Endothelial cell of umbilical vein (primary cell): ENCODE results near the gene BMPR1A. TPM values are rescaled to one million over a fixed set of nuclear protein-coding genes. Genes with fewer than 3 reads are reported as not detected.

ENCODE experiments used
- BruUV-seq: library from RNA; stranded (reverse); fragments of 400-500 nt; replicated peaks from 2 replicates; lab custom pipeline; 2021; lab: Mats Ljungman, UMichigan
- CTCF ChIA-PET: fragments of 300-600, 350-600 bp; sonication (Branson Sonifier 250); formaldehyde crosslinking; loops from one replicate; lab custom pipeline; 2021; ENCODE audit warnings: antibody characterized with exemption, inconsistent platforms; lab: Charles Lee
- POLR2A ChIA-PET: fragments of 300-600, 350-600 bp; sonication (Branson Sonifier 250); formaldehyde crosslinking; loops from one replicate; lab custom pipeline; 2021; ENCODE audit warnings: antibody characterized with exemption, inconsistent platforms; lab: Charles Lee
- DNase-seq: peaks from one replicate; pipeline ENCODE4 v3.0.0-alpha.2; 2011; ENCODE audit warnings: low read depth, low spot score
- FAIRE-seq: peaks from 2 replicates; lab custom pipeline; 2011; peaks lifted over from hg19 to GRCh38; lab: Jason Lieb, UNC
- H2AFZ ChIP-seq: 2 replicates; pipeline ENCODE4 v1.6.0; 2012; ENCODE audit warnings: low read depth, low read length, control low read depth, inconsistent platforms
- H3K27ac ChIP-seq: 2 replicates; pipeline ENCODE4 v1.5.1; 2011; ENCODE audit warnings: low read depth, mild to moderate bottlenecking, control low read depth, low read length, moderate library complexity; ENCODE audit not compliant: insufficient read depth
- H3K27me3 ChIP-seq, 2 experiments: 2 replicates each; pipeline versions ENCODE4 v1.6.0 to v1.6.1; 2011; ENCODE audit warnings: low read length in 2 of 2, mixed read lengths in 1 of 2; ENCODE audit not compliant: control insufficient read depth in 2 of 2, insufficient read depth in 2 of 2
- H3K36me3 ChIP-seq, 2 experiments: 2 replicates in 1 of 2; 3 replicates in 1 of 2; pipeline ENCODE4 v1.5.1; 2011; ENCODE audit warnings: low read length in 2 of 2, mild to moderate bottlenecking in 1 of 2, moderate library complexity in 1 of 2; ENCODE audit not compliant: control insufficient read depth in 2 of 2, insufficient read depth in 2 of 2; ENCODE audit errors: extremely low read depth in 1 of 2
- H3K4me1 ChIP-seq: 3 replicates; pipeline ENCODE4 v1.5.1; 2011; ENCODE audit warnings: mild to moderate bottlenecking, low read length; ENCODE audit not compliant: control insufficient read depth, insufficient read depth; ENCODE audit errors: extremely low read depth
- H3K4me2 ChIP-seq: 2 replicates; pipeline ENCODE4 v1.6.1; 2011; ENCODE audit warnings: low read length, control low read depth, mixed read lengths; ENCODE audit not compliant: insufficient read depth
- H3K4me3 ChIP-seq, 3 experiments: fragments of 200-600 bp in 1 of 3; sonication (generic), shearing (Covaris generic) in 1 of 3; replicated peaks in 1 of 3; 2 replicates each; pipeline ENCODE4 v1.5.1; 2011 to 2016; ENCODE audit warnings: control low read depth in 3 of 3, low read length in 3 of 3, mild to moderate bottlenecking in 2 of 3, inconsistent platforms in 1 of 3, low read depth in 1 of 3, moderate library complexity in 1 of 3; ENCODE audit not compliant: insufficient read depth in 1 of 3
- H3K79me2 ChIP-seq: 2 replicates; pipeline ENCODE4 v1.6.0; 2012; ENCODE audit warnings: low read length, inconsistent platforms; ENCODE audit not compliant: control insufficient read depth, insufficient read depth
- H3K9ac ChIP-seq: replicated peaks from 2 replicates; pipeline ENCODE3; 2011; ENCODE audit warnings: low read length, control low read depth; ENCODE audit not compliant: insufficient read depth; ENCODE audit errors: extremely low read depth
- H3K9me1 ChIP-seq: replicated peaks from 3 replicates; pipeline ENCODE4 v1.6.0; 2011; ENCODE audit warnings: mild to moderate bottlenecking, low read length; ENCODE audit not compliant: control insufficient read depth, insufficient read depth; ENCODE audit errors: extremely low read depth
- H3K9me3 ChIP-seq: replicated peaks from 2 replicates; pipeline ENCODE4 v1.5.1; 2012; ENCODE audit warnings: low read length, inconsistent platforms; ENCODE audit not compliant: control insufficient read depth, insufficient read depth
- H4K20me1 ChIP-seq: replicated peaks from 2 replicates; pipeline ENCODE3; 2011; ENCODE audit warnings: mild to moderate bottlenecking, low read length; ENCODE audit not compliant: control insufficient read depth, insufficient read depth; ENCODE audit errors: extremely low read depth
- EZH2 ChIP-seq: IDR thresholded peaks from 2 replicates; pipeline ENCODE4 v1.6.1; 2012; ENCODE audit warnings: borderline replicate concordance, low read depth, mild to moderate bottlenecking, moderate library complexity, low read length, inconsistent platforms; ENCODE audit not compliant: severe bottlenecking
- FOS ChIP-seq: IDR thresholded peaks from 2 replicates; pipeline ENCODE4 v1.6.1; 2011; ENCODE audit warnings: mild to moderate bottlenecking, low read length, moderate library complexity, borderline replicate concordance; ENCODE audit not compliant: insufficient read depth
- GATA2 ChIP-seq: IDR thresholded peaks from 2 replicates; pipeline ENCODE4 v1.7.0; 2011; ENCODE audit warnings: low read depth, mild to moderate bottlenecking, moderate library complexity, mixed read lengths, low read length; ENCODE audit not compliant: insufficient read length, insufficient read depth
- JUN ChIP-seq: IDR thresholded peaks from 2 replicates; pipeline ENCODE4 v1.6.1; 2011; ENCODE audit warnings: borderline replicate concordance, low read depth; ENCODE audit not compliant: insufficient read length, insufficient read depth
- MYC ChIP-seq: IDR thresholded peaks from one replicate; pipeline ENCODE4 v1.6.1; 2011; ENCODE audit warnings: mild to moderate bottlenecking, low read depth, low read length
- POLR2A ChIP-seq: IDR thresholded peaks from 2 replicates; pipeline ENCODE4 v1.6.1; 2012; ENCODE audit warnings: low read depth, mild to moderate bottlenecking, control low read depth, low read length
- dilution Hi-C: fragments of 300-500 bp; cut with MboI; formaldehyde crosslinking; loops from one replicate; pipeline ENCODE4 v1.15.0; 2019; ENCODE audit warnings: low sequenced_read_pairs; ENCODE audit not compliant: extremely low pct_ligation_motif_present
- intact Hi-C: fragments of 100-400 bp; cut with micrococcal nuclease; formaldehyde crosslinking; loops from one replicate; pipeline ENCODE4 v1.10.0; 2022
- polyA plus RNA-seq, 4 experiments: library from polyadenylated mRNA; depleted of rRNA in 3 of 4; stranded (reverse) in 3 of 4; unstranded in 1 of 4; fragments of >200 nt; gene quantifications; 2 replicates each; pipeline versions ENCODE4 v1.2.1 to v1.2.3, GENCODE V29; 2011 to 2012; ENCODE audit warnings: missing spikeins in 1 of 4
- total RNA-seq: library from RNA; stranded (reverse); gene quantifications from 2 replicates; pipeline ENCODE4 v1.2.3, GENCODE V29; 2021
- TF ChIP-seq, protein P1 (sequence below), 2 donors: IDR thresholded peaks; 1 replicate in 1 of 2; 2 replicates in 1 of 2; pipeline ENCODE4 v1.5.1; 2011; ENCODE audit warnings: low read length in 2 of 2, mild to moderate bottlenecking in 2 of 2, moderate library complexity in 2 of 2, control low read depth in 1 of 2, inconsistent platforms in 1 of 2, low read depth in 1 of 2; ENCODE audit not compliant: insufficient read depth in 1 of 2; ENCODE audit errors: extremely low read depth in 1 of 2
- TF ChIP-seq, protein P2 (sequence below): IDR thresholded peaks from 2 replicates; pipeline ENCODE4 v1.6.1; 2011; ENCODE audit not compliant: insufficient read depth, insufficient read length

Gene BMPR1A
- total and polyA plus RNA-seq, 2 donors (not counting 3 experiments of a cell fraction or from before 2014, with no cell fraction given): not detected

DNA sequence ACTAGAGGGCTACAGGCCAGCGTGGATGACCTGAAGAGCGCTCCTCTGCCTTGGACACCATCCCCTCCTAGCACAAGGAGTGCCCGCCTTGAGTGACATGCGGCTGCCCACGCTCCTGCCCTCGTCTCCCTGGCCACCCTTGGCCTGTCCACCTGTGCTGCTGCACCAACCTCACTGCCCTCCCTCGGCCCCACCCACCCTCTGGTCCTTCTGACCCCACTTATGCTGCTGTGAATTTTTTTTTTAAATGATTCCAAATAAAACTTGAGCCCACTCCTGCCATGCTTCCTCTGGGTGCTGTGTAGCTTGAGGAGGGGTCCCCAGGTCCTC, 206.5 kb downstream of the BMPR1A start:
- Histone ChIP-seq H3K27me3 (no peaks in the 10 kb centered on the region), H3K79me2 (peaks cover 3% of the 10 kb centered on the region), H2AFZ (no peak overlapping the region), H3K9me1 (no peaks in the 10 kb centered on the region), H4K20me1 (no peaks in the 10 kb centered on the region), H3K9me3 (no peaks in the 10 kb centered on the region), H3K4me2 (no peak overlapping the region), H3K9ac (no peak overlapping the region), H3K36me3 (no peaks in the 10 kb centered on the region), H3K27ac (no peak overlapping the region), H3K4me1 (peaks cover 43% of the 10 kb centered on the region), H3K4me3 (no peak overlapping the region)
- POLR2A ChIA-PET: no interaction called here
- no TSS peak for BruUV-seq
- DNase-seq (no peak), FAIRE-seq (no peak)
- CTCF ChIA-PET: interaction anchor here (8.5 kb wide), 1 partner anchor 21 kb away, joined by 189 read pairs; no protein-coding TSS in a partner anchor
- intact Hi-C loops: no loop called here
- dilution Hi-C loops: no loop called here
- TF ChIP-seq, protein P1, sequence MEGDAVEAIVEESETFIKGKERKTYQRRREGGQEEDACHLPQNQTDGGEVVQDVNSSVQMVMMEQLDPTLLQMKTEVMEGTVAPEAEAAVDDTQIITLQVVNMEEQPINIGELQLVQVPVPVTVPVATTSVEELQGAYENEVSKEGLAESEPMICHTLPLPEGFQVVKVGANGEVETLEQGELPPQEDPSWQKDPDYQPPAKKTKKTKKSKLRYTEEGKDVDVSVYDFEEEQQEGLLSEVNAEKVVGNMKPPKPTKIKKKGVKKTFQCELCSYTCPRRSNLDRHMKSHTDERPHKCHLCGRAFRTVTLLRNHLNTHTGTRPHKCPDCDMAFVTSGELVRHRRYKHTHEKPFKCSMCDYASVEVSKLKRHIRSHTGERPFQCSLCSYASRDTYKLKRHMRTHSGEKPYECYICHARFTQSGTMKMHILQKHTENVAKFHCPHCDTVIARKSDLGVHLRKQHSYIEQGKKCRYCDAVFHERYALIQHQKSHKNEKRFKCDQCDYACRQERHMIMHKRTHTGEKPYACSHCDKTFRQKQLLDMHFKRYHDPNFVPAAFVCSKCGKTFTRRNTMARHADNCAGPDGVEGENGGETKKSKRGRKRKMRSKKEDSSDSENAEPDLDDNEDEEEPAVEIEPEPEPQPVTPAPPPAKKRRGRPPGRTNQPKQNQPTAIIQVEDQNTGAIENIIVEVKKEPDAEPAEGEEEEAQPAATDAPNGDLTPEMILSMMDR (IDR thresholded peaks at IDR 0.05; ENCODE audit: extremely low read depth in 1 of 2, insufficient read depth in 1 of 2, low read depth in 1 of 2, low read length in 2 of 2): no peak
- TF ChIP-seq EZH2 (no peak), POLR2A (no peak)
- TF ChIP-seq, protein P2, sequence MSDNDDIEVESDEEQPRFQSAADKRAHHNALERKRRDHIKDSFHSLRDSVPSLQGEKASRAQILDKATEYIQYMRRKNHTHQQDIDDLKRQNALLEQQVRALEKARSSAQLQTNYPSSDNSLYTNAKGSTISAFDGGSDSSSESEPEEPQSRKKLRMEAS: no peak

DNA sequence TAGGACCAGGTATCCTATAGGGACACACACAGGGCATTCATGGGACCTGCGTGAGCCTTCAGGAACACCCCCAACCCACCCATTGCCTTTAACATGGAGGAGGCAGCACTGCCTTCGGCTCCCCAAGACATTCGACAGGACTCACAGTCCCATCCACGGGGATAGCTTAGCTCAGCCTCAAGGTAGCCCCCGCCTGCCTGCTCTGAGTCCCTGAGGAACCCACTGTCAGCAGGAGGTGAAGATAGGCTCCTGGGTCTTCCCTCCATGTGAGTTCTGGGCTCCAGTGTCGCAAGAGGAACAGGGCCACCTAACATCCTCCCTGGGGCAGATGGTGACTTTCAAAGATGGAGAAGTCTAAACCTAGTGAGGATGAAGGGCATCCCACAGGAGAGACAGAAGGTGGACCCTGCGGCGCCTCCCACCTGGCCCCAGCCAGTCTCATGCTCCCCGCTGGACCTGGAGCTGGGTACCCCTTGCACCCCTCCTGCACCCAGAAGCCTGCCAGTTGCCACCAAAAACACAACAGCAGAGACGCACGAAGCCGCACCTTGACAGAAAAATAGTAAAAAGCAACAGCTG, 207.0 kb downstream of the BMPR1A start:
- H4K20me1 ChIP-seq: no peaks in the 10 kb centered on the region
- intact Hi-C loops: no loop called here
- TF ChIP-seq, protein P1 (IDR thresholded peaks at IDR 0.05; ENCODE audit: extremely low read depth in 1 of 2, insufficient read depth in 1 of 2, low read depth in 1 of 2, low read length in 2 of 2): no peak
- TF ChIP-seq EZH2: no peak
- TF ChIP-seq MYC: no peak
- TF ChIP-seq GATA2: no peak
- TF ChIP-seq JUN: no peak
- no peak for TF ChIP-seq FOS
- no peaks in the 10 kb centered on the region for H3K79me2 ChIP-seq
- no peaks in the 10 kb centered on the region for H3K9me1 ChIP-seq
- FAIRE-seq (no peak), DNase-seq (no peak)
- POLR2A ChIA-PET: no interaction called here
- peaks cover 45% of the 10 kb centered on the region for H3K4me1 ChIP-seq
- no peaks in the 10 kb centered on the region for H3K27me3 ChIP-seq
- CTCF ChIA-PET: interaction anchor here (8.5 kb wide), 1 partner anchor 21 kb away, joined by 189 read pairs; no protein-coding TSS in a partner anchor
- no peak overlapping the region for H2AFZ ChIP-seq
- H3K9ac ChIP-seq: no peak overlapping the region
- H3K36me3 ChIP-seq: no peaks in the 10 kb centered on the region
- no peaks in the 10 kb centered on the region for H3K9me3 ChIP-seq
- H3K4me2 ChIP-seq: no peak overlapping the region
- H3K4me3 ChIP-seq: no peak overlapping the region
- BruUV-seq: no TSS peak
- dilution Hi-C loops: no loop called here
- H3K27ac ChIP-seq: no peak overlapping the region
